ENCODE results near the gene CPEB3. TPM values are rescaled to one million over a fixed set of nuclear protein-coding genes. Genes with fewer than 3 reads are reported as not detected.
"Not testable (repeated sequence)": the region's sequence is repeated elsewhere in the genome, so short reads cannot be mapped to it uniquely, and the experiment has no call there.

Gene CPEB3
- 0.70 TPM for polyA plus RNA-seq (2013, experiment 1 of 2)
- 0.71 TPM for polyA plus RNA-seq (2013, experiment 2 of 2)

- H3K4me1 ChIP-seq (ENCODE audit: control insufficient read depth, insufficient read depth, low read length, poor library complexity, severe bottlenecking), result peaks cover 3% of the 10 kb centered on the region
- H3K36me3 ChIP-seq (ENCODE audit: control insufficient read depth, insufficient read depth, low read length), result peaks cover 32% of the 10 kb centered on the region
- peak within 1 kb of the TSS; percentile 94 for H3K4me3 ChIP-seq (ENCODE audit: extremely low read depth, insufficient read depth, low read length, poor library complexity, severe bottlenecking)
- H3K27ac ChIP-seq (ENCODE audit: low read depth, low read length, severe bottlenecking), result peak within 1 kb of the TSS; percentile 84
- no peaks in the 10 kb centered on the region for H3K9me3 ChIP-seq (ENCODE audit: control insufficient read depth, low read length)
- 0% methylated on average over 55 to 77 of the region's 79 CpGs for WGBS, 2 experiments (ENCODE audit: insufficient coverage in 2 of 2)
These were observed at the start of gene CPEB3, which contains the start of gene MARCHF5 for GRCh38 chr10:92290837-92291615. TSS of gene CPEB3 (minus strand) at chr10:92291078. CDS start at chr10:92240350, 50,728 bp downstream. TSS of gene MARCHF5 (plus strand) at chr10:92291167. CDS start at chr10:92291495, 328 bp downstream.

GRCh38 chr10:92329927-92330326, 39.0 kb upstream of the CPEB3 start:
- WGBS, 2 experiments (ENCODE audit: insufficient coverage in 2 of 2), result 85 to 88% methylated on average over 6 of the region's 6 CpGs
- H3K27ac ChIP-seq (ENCODE audit: low read depth, low read length, severe bottlenecking), result not testable (repeated sequence)

GRCh38 chr10:92328993-92329392, 38.1 kb upstream of the CPEB3 start:
- H3K36me3 ChIP-seq (ENCODE audit: control insufficient read depth, insufficient read depth, low read length), result peaks cover under 1% of the 10 kb centered on the region
- no peaks in the 10 kb centered on the region for H3K9me3 ChIP-seq (ENCODE audit: control insufficient read depth, low read length)
- H3K4me3 ChIP-seq (ENCODE audit: extremely low read depth, insufficient read depth, low read length, poor library complexity, severe bottlenecking), result no peak overlapping the region
- no peak overlapping the region for H3K27ac ChIP-seq (ENCODE audit: low read depth, low read length, severe bottlenecking)
- no peaks in the 10 kb centered on the region for H3K4me1 ChIP-seq (ENCODE audit: control insufficient read depth, insufficient read depth, low read length, poor library complexity, severe bottlenecking)

More at GRCh38 chr10:92329927-92330326, 39.0 kb upstream of the CPEB3 start:
- not testable (repeated sequence) for H3K4me1 ChIP-seq (ENCODE audit: control insufficient read depth, insufficient read depth, low read length, poor library complexity, severe bottlenecking); H3K9me3 ChIP-seq (ENCODE audit: control insufficient read depth, low read length); H3K36me3 ChIP-seq (ENCODE audit: control insufficient read depth, insufficient read depth, low read length); H3K4me3 ChIP-seq (ENCODE audit: extremely low read depth, insufficient read depth, low read length, poor library complexity, severe bottlenecking)

- Histone ChIP-seq H3K27ac (ENCODE audit: low read depth, low read length, severe bottlenecking) (no peak overlapping the region), H3K36me3 (ENCODE audit: control insufficient read depth, insufficient read depth, low read length) (peaks cover 3% of the 10 kb centered on the region), H3K9me3 (ENCODE audit: control insufficient read depth, low read length) (no peaks in the 10 kb centered on the region), H3K4me1 (ENCODE audit: control insufficient read depth, insufficient read depth, low read length, poor library complexity, severe bottlenecking) (no peaks in the 10 kb centered on the region), H3K4me3 (ENCODE audit: extremely low read depth, insufficient read depth, low read length, poor library complexity, severe bottlenecking) (no peak overlapping the region)
- 100% methylated on average over 1 of the region's 3 CpGs; no CpG with 5 or more reads in 1 of the 2 experiments for WGBS, 2 experiments (ENCODE audit: insufficient coverage in 2 of 2)
These were observed 36.9 kb upstream of the CPEB3 start for GRCh38 chr10:92327445-92328433.

- Histone ChIP-seq H3K4me1 (ENCODE audit: control insufficient read depth, insufficient read depth, low read length, poor library complexity, severe bottlenecking) (no peaks in the 10 kb centered on the region), H3K4me3 (ENCODE audit: extremely low read depth, insufficient read depth, low read length, poor library complexity, severe bottlenecking) (no peak overlapping the region), H3K9me3 (ENCODE audit: control insufficient read depth, low read length) (no peaks in the 10 kb centered on the region), H3K36me3 (ENCODE audit: control insufficient read depth, insufficient read depth, low read length) (peaks cover 24% of the 10 kb centered on the region), H3K27ac (ENCODE audit: low read depth, low read length, severe bottlenecking) (no peak overlapping the region)
- 100% methylated on average over 1 of the region's 2 CpGs for WGBS, 2 experiments (ENCODE audit: insufficient coverage in 2 of 2)
These were observed 32.2 kb upstream of the CPEB3 start for GRCh38 chr10:92323079-92323478.

GRCh38 chr10:92316610-92317009, 25.7 kb upstream of the CPEB3 start:
- Histone ChIP-seq H3K9me3 (ENCODE audit: control insufficient read depth, low read length) (no peaks in the 10 kb centered on the region), H3K4me1 (ENCODE audit: control insufficient read depth, insufficient read depth, low read length, poor library complexity, severe bottlenecking) (no peaks in the 10 kb centered on the region), H3K4me3 (ENCODE audit: extremely low read depth, insufficient read depth, low read length, poor library complexity, severe bottlenecking) (no peak overlapping the region), H3K27ac (ENCODE audit: low read depth, low read length, severe bottlenecking) (no peak overlapping the region), H3K36me3 (ENCODE audit: control insufficient read depth, insufficient read depth, low read length) (peaks cover 65% of the 10 kb centered on the region)
- 78% methylated on average over 1 of the region's 2 CpGs; no CpG with 5 or more reads in 1 of the 2 experiments for WGBS, 2 experiments (ENCODE audit: insufficient coverage in 2 of 2)

- no peaks in the 10 kb centered on the region for H3K9me3 ChIP-seq (ENCODE audit: control insufficient read depth, low read length)
- H3K36me3 ChIP-seq (ENCODE audit: control insufficient read depth, insufficient read depth, low read length), result peaks cover 58% of the 10 kb centered on the region
- no peak overlapping the region for H3K4me3 ChIP-seq (ENCODE audit: extremely low read depth, insufficient read depth, low read length, poor library complexity, severe bottlenecking)
- no peak overlapping the region for H3K27ac ChIP-seq (ENCODE audit: low read depth, low read length, severe bottlenecking)
- WGBS, 2 experiments (ENCODE audit: insufficient coverage in 2 of 2), result 86 to 91% methylated on average over 2 of the region's 3 CpGs
- H3K4me1 ChIP-seq (ENCODE audit: control insufficient read depth, insufficient read depth, low read length, poor library complexity, severe bottlenecking), result no peaks in the 10 kb centered on the region
These were observed 22.9 kb upstream of the CPEB3 start for GRCh38 chr10:92313750-92314149.

- H3K9me3 ChIP-seq (ENCODE audit: control insufficient read depth, low read length), result no peaks in the 10 kb centered on the region
- no CpG with 5 or more reads among the region's 1 CpG for WGBS, 2 experiments (ENCODE audit: insufficient coverage in 2 of 2)
- no peak overlapping the region for H3K27ac ChIP-seq (ENCODE audit: low read depth, low read length, severe bottlenecking)
- H3K4me3 ChIP-seq (ENCODE audit: extremely low read depth, insufficient read depth, low read length, poor library complexity, severe bottlenecking), result no peak overlapping the region
- H3K36me3 ChIP-seq (ENCODE audit: control insufficient read depth, insufficient read depth, low read length), result peaks cover 37% of the 10 kb centered on the region
- no peaks in the 10 kb centered on the region for H3K4me1 ChIP-seq (ENCODE audit: control insufficient read depth, insufficient read depth, low read length, poor library complexity, severe bottlenecking)
These were observed 18.4 kb upstream of the CPEB3 start for GRCh38 chr10:92309272-92309671.

- Histone ChIP-seq H3K4me1 (ENCODE audit: control insufficient read depth, insufficient read depth, low read length, poor library complexity, severe bottlenecking) (no peaks in the 10 kb centered on the region), H3K9me3 (ENCODE audit: control insufficient read depth, low read length) (no peaks in the 10 kb centered on the region), H3K4me3 (ENCODE audit: extremely low read depth, insufficient read depth, low read length, poor library complexity, severe bottlenecking) (no peak overlapping the region), H3K36me3 (ENCODE audit: control insufficient read depth, insufficient read depth, low read length) (peaks cover 14% of the 10 kb centered on the region), H3K27ac (ENCODE audit: low read depth, low read length, severe bottlenecking) (no peak overlapping the region)
- WGBS, 2 experiments (ENCODE audit: insufficient coverage in 2 of 2), result 71 to 82% methylated on average over 9 to 12 of the region's 13 CpGs
These were observed 14.5 kb upstream of the CPEB3 start for GRCh38 chr10:92305133-92306072.

GRCh38 chr10:92304061-92304460, 13.2 kb upstream of the CPEB3 start:
- WGBS, 2 experiments (ENCODE audit: insufficient coverage in 2 of 2), result 93 to 100% methylated on average over 1 of the region's 1 CpG
- Histone ChIP-seq H3K9me3 (ENCODE audit: control insufficient read depth, low read length) (no peaks in the 10 kb centered on the region), H3K36me3 (ENCODE audit: control insufficient read depth, insufficient read depth, low read length) (peaks cover 25% of the 10 kb centered on the region), H3K4me3 (ENCODE audit: extremely low read depth, insufficient read depth, low read length, poor library complexity, severe bottlenecking) (no peak overlapping the region), H3K4me1 (ENCODE audit: control insufficient read depth, insufficient read depth, low read length, poor library complexity, severe bottlenecking) (no peaks in the 10 kb centered on the region), H3K27ac (ENCODE audit: low read depth, low read length, severe bottlenecking) (no peak overlapping the region)
